HCT116 (cell line): ENCODE data around the gene CELA2B.

Experiments used
- CEBPB ChIP-seq: IDR thresholded peaks from 2 replicates; pipeline ENCODE4 v1.6.1; 2012; ENCODE audit warnings: low read depth
- CTCF ChIP-seq, 3 experiments: fragments of 200-600 bp in 1 of 3; sonication (generic) in 1 of 3; IDR thresholded peaks in 2 of 3; conservative IDR thresholded peaks in 1 of 3; 2 replicates each; pipeline ENCODE4 v1.5.1; 2012 to 2017; ENCODE audit warnings: low read depth in 2 of 3, low read length in 2 of 3, antibody characterized with exemption in 1 of 3, borderline replicate concordance in 1 of 3, control low read depth in 1 of 3, mild to moderate bottlenecking in 1 of 3, mixed read lengths in 1 of 3, mixed run types in 1 of 3, moderate library complexity in 1 of 3; ENCODE audit not compliant: insufficient read depth in 1 of 3
- EZH2 ChIP-seq: fragments of 200-600 bp; sonication (generic); IDR thresholded peaks from 2 replicates; pipeline ENCODE4 v1.6.1; 2017; ENCODE audit warnings: antibody characterized with exemption, mixed run types
- POLR2A ChIP-seq: IDR thresholded peaks from 2 replicates; pipeline ENCODE4 v1.7.0; 2011; ENCODE audit warnings: borderline replicate concordance; ENCODE audit not compliant: insufficient read depth, insufficient read length; ENCODE audit errors: extremely low read depth
- SIN3A ChIP-seq: IDR thresholded peaks from 2 replicates; pipeline ENCODE4 v1.6.1; 2012; ENCODE audit warnings: low read depth
- ZFX ChIP-seq: fragments of 450-650 bp; IDR thresholded peaks from 2 replicates; pipeline ENCODE4 v1.6.1; 2017

DNA sequence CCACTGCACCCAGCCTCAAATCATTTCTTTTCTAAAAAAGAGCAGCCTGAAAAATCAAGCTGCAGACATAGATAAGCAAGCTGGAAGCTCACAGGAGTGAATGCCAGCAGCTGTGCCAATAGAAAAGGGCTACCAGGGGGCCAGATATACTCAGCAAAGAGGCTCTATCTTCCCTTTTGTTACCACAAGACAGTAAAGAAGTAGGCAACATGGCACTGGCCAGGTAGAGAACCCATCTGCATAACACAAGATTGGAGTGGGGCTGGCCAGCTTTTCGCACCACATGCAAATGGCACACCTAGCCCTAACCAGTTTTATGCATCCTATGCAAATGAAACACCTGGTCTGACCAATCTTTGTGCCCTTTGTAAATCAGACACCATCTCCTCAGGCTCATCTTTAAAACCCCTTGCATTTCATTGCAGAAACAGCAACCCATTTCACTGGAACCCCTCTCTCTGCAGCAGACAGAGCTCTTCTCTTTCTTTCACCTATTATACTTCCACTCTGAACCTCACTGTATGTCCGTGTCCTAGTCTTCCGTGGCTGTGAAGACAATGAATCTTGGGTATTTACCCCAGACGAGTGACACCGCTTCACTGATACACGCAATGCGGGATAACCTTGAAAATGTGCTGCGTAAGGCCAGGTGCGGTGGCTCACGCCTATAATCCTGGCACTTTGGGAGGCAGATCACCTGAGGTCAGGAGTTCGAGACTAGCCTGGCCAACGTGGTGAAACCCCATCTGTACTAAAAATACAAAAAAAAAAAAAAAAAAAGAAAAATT, 33.0 kb downstream of the CELA2B start:
- TF ChIP-seq CTCF (IDR thresholded peaks at IDR 0.05 in 2 of 3, conservative IDR thresholded peaks at IDR 0.05 in 1 of 3; ENCODE audit: borderline replicate concordance in 1 of 3, insufficient read depth in 1 of 3, low read depth in 2 of 3, low read length in 2 of 3), result no peak
- TF ChIP-seq POLR2A, result no peak
- no peak for TF ChIP-seq CEBPB
- TF ChIP-seq SIN3A, result no peak
- TF ChIP-seq EZH2, result no peak
- no peak for TF ChIP-seq ZFX
